ENCODE measurements around the gene COL15A1.

COL15A1 gene

GRCh38 chr9:98972716-98973115, 29.0 kb downstream of the COL15A1 start:
- no peak for DNase-seq (ENCODE audit: low spot score)

- no peak for DNase-seq (ENCODE audit: low spot score)
Measured at GRCh38 chr9:98973171-98973570, 29.5 kb downstream of the COL15A1 start.

GRCh38 chr9:98973576-98973975, 29.9 kb downstream of the COL15A1 start:
- no peak for DNase-seq (ENCODE audit: low spot score)

- DNase-seq (ENCODE audit: low spot score): no peak
Measured at GRCh38 chr9:98974106-98974505, 30.4 kb downstream of the COL15A1 start.

GRCh38 chr9:98974554-98974953, 30.8 kb downstream of the COL15A1 start:
- DNase-seq (ENCODE audit: low spot score): no peak

- DNase-seq (ENCODE audit: low spot score): peak; percentile 72
Measured at GRCh38 chr9:98974994-98975712, 31.4 kb downstream of the COL15A1 start.

- DNase-seq (ENCODE audit: low spot score): no peak
Measured at GRCh38 chr9:98975838-98976237, 32.1 kb downstream of the COL15A1 start.

GRCh38 chr9:98977246-98977714, 33.6 kb downstream of the COL15A1 start:
- DNase-seq (ENCODE audit: low spot score): no peak

- no peak for DNase-seq (ENCODE audit: low spot score)
Measured at GRCh38 chr9:98977813-98978212, 34.1 kb downstream of the COL15A1 start.

GRCh38 chr9:98978231-98978681, 34.5 kb downstream of the COL15A1 start:
- no peak for DNase-seq (ENCODE audit: low spot score)

GRCh38 chr9:98980291-98980690, 36.6 kb downstream of the COL15A1 start:
- no peak for DNase-seq (ENCODE audit: low spot score)

GRCh38 chr9:98983295-98984268, 39.9 kb downstream of the COL15A1 start:
- DNase-seq (ENCODE audit: low spot score): no peak

GRCh38 chr9:98985596-98985995, 41.9 kb downstream of the COL15A1 start:
- no peak for DNase-seq (ENCODE audit: low spot score)

GRCh38 chr9:98986866-98987651, 43.4 kb downstream of the COL15A1 start:
- DNase-seq (ENCODE audit: low spot score): no peak

- DNase-seq (ENCODE audit: low spot score): no peak
Measured at GRCh38 chr9:98989036-98990000, 45.6 kb downstream of the COL15A1 start.

- DNase-seq (ENCODE audit: low spot score): no peak
Measured at GRCh38 chr9:98990181-98990870, 46.6 kb downstream of the COL15A1 start.

GRCh38 chr9:98992107-98992884, 48.6 kb downstream of the COL15A1 start:
- DNase-seq (ENCODE audit: low spot score): no peak

- DNase-seq (ENCODE audit: low spot score): no peak
Measured at GRCh38 chr9:98992885-98993569, 49.3 kb downstream of the COL15A1 start.

- DNase-seq (ENCODE audit: low spot score): no peak
Measured at GRCh38 chr9:98993570-98993945, 49.9 kb downstream of the COL15A1 start.
